ENCODE data around the gene DAB2IP.

Gene DAB2IP

DNA sequence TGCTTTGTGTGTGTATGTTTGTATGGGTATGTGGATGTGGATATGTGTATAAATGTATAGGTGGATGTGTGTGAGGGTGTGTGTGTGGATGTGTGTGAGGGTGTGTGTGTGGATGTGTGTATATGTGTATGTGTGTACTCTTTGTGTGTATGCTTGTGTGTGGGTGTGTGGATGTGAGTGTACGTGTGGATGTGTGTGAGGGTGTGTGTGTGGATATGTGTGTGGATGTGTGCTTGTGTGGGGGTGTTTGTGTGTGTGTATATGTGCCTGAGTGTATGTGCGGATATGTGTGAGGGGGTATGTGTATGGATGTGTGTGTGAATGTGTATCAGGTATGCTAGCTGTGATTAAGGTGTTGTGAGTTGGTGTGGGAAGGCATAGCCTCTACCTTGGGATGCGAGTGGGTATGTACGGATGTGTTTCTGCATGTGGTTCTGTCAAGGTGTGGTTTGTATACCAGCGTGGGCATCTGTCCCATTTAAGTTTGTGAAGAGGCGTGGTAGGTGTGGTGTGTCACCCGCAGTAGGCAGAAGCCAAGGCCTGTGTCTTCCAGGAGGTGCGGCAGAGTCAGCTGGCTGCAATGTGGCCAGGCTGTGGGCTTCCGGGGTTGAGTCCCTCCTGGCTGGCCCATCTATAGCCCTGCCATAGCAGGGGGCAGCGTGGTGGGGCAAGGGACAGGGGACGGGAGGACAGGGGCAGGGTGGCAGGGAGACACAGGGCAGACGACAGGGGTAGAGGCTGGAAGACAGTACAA is 155.8 kb downstream of the DAB2IP start:
- DNase-seq: no peak

- no peak for DNase-seq
These were observed 156.4 kb downstream of the DAB2IP start for GRCh38 chr9:121807823-121808278.

GRCh38 chr9:121808781-121809180 is 157.3 kb downstream of the DAB2IP start:
- DNase-seq: no peak

- no peak for DNase-seq
These were observed 158.1 kb downstream of the DAB2IP start for GRCh38 chr9:121809356-121810050.

- DNase-seq: no peak
These were observed 159.1 kb downstream of the DAB2IP start for GRCh38 chr9:121810489-121810888.

DNA sequence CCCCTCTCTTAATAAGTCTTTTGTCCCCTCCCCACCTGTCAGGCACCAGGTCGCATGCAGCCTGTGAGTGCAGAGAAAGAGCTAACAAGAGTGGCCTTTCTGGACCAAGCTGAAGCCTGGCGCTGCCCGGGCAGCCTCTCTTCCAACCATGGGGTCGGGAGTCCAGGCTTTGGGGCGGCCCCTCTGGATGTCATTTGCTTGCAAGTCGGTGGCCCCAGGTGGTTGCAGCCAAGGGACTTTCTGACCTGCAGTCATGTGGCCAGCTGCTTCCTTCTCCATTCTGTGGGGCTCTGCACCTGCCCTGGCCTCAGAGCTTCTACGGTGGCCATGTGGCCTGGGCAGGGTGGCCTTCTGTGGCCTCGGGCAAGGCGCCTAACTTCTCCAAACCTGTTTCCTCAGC is 159.7 kb downstream of the DAB2IP start:
- no peak for DNase-seq

GRCh38 chr9:121811751-121812150 is 160.3 kb downstream of the DAB2IP start:
- no peak for DNase-seq

DNA sequence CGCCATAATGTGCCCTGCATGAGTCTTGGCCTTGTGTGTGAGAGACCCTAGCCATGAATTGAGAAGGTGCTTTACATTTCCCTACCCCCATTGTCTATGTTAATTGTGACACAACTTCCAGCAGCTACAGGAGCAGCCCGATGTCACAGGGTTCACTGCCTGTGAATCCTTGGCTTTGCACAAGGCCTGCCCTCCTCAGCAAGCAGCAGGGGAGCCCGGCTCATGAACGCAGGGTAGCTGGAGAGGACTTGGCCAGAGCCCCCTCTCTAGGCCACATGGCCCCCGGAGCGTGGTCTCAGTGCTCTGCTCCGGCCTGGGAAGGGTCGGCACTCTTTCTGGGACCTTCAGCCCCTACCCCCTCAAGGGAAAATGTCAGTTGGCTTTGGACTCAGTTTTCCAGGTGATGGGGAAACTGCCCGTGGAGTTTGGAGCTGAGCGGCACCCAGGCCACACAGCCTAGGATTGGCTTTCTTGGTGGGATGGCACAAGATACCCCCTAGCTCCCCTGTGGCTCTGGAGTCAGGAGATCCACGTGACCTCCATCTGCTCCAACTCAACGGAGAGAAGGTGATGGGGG is 160.8 kb downstream of the DAB2IP start:
- no peak for DNase-seq

GRCh38 chr9:121813519-121814210 is 162.2 kb downstream of the DAB2IP start:
- DNase-seq: no peak

GRCh38 chr9:121814594-121814993 is 163.2 kb downstream of the DAB2IP start:
- DNase-seq: no peak

- no peak for DNase-seq
These were observed 163.7 kb downstream of the DAB2IP start for GRCh38 chr9:121815084-121815483.

- DNase-seq: no peak
These were observed 164.4 kb downstream of the DAB2IP start for GRCh38 chr9:121815546-121816448.

DNA sequence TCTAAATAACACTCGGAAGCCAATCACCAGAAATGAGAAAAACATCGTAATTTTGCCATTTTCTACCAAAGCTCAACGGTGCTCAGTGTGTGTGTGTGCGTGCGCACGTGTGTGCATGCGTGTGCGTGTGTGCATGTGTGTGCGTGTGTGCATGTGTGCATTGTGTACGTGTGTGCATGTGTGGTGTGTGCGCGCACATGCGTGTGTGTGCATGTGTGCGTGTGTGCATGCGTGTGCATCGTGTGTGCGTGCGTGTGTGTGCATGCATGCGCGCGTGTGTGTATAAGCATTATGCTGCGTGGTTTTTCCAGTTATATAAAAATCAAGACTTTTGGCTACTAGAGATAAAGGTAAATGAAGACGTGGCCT is 165.0 kb downstream of the DAB2IP start:
- DNase-seq: no peak

- DNase-seq: no peak
These were observed 165.5 kb downstream of the DAB2IP start for GRCh38 chr9:121816845-121817450.

DNA sequence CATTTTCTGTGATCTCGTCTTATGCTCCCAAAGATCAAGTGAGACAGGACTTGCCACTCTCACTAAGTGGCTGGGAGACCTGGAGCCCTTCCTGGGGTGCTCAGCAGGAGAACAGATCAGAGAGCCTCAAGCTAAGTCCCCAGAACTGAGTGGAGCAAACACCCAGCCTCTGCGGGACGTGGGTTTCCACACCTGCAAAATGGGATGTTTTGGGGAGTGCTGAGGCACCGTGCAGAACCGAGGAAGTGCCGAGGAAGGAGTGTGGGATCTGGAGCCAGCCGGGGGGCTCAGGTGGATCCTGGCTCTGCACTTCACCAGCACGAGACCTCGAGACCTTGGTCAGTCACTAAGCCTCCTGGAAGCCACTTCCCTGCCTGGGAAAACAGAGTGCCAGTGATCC is 166.0 kb downstream of the DAB2IP start:
- DNase-seq: no peak

GRCh38 chr9:121818016-121818661 is 166.7 kb downstream of the DAB2IP start:
- DNase-seq: no peak

DNA sequence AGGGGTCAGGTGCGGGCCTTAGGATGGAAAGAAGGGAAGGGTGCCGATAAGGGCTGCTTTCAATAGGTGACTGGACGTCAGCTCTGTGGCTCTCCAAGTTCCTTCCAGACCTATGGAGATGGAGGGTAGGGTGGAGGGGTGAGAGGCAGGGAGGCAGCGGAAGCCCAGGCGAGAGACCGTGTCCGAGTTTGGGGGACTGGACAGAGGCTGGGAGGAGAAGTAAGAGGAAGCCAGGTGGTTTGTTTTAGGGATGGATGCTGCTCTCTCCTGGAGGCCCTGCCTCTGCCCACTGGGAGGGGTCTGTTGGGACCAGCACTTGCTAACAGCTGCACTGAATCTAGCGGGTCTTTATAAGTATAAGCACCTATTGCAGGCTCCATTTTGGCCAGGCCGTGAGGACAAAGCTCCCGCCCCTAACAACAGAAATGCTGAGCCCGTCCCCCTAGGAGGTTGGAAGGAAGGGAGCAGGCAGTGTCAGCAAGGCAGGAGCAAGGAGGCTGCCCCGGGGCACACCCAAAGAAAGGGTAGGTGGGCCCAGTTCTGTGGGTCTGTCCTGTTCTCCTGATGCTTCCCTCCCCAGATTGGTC is 167.5 kb downstream of the DAB2IP start:
- no peak for DNase-seq

GRCh38 chr9:121819428-121820231 is 168.2 kb downstream of the DAB2IP start:
- DNase-seq: no peak

DNA sequence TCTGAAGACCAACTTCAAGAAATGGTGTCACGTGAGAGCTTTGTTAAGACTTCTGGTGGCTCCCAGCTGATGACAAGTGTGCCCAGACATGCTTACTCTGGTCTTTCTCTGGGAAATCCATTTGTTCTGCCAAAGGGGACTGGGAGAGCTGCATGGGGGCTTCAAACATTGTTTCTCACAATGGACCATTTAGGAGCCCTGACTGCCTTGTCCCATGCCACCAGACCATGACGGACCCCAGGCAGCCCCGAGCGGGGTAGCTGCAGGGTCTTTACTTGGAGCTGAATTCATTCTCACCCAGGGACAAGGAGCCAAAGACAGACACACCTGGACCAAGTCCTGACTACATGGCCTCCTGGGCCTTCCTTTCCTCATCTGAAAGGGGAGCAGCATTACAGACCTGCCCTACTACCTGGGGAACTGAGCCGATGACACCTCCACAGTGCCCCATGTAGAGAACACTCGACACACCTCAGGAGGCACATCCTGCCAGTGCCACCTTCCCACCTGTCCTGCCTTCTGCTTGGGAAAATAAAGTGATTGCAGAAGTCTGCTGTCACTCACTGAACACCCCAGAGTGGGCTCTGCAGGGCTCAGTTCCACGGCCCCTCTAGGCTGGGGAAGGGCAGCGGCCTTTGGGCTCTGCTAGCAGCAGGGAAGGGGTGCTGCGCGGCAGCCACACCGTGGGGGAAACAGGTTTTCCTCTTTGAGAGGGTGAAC is 169.0 kb downstream of the DAB2IP start:
- no peak for DNase-seq

Data from stimulated activated CD4-positive, alpha-beta T cell treated with anti-CD3 and anti-CD28 coated beads, Interleukin-15, amount 100 ng/mL, for 24 hours (primary cell).